EL (cell line): ENCODE results near the gene LBH.

Experiments used
- DNase-seq: peaks from one replicate; pipeline ENCODE4 v3.0.0-alpha.2; 2016

The LBH gene

DNA sequence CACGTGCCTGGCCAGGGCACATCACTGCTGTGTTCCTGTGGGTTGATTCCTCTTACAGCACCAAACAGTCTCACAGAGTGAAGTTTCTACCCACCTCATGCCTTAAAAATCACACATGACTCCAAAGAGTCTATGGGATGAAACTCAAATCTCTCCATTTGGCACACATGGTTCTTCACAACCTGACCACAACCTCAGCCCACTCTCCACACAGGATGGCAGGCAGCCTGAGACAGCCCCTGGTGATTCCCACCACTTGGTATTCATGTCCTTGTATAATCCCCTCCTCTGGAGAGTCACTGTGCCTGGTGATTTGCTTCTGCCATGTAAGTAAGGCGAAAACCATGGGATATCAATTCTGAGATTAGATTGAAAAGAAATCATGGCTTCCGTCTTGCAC is 46.2 kb downstream of the LBH start:
- no peak for DNase-seq

DNA sequence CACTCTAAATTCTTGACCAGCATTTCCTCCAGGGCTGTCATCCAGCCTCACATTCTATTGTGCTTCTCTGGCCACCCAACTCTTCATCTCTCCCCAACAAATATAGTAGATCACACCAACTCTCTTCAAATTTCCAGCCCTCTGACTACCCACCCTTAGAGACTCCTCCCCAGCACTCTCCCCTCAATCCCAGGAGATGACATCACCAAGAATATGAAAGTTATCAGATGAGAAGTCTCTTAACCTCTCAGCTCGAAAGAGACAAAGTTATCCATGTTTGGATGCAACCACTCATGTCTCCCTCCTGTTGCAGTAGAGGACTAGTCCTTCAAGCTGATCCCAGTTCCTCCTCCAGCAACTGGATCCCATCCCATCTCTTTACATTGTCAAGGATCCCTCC is 47.1 kb downstream of the LBH start:
- no peak for DNase-seq

DNA sequence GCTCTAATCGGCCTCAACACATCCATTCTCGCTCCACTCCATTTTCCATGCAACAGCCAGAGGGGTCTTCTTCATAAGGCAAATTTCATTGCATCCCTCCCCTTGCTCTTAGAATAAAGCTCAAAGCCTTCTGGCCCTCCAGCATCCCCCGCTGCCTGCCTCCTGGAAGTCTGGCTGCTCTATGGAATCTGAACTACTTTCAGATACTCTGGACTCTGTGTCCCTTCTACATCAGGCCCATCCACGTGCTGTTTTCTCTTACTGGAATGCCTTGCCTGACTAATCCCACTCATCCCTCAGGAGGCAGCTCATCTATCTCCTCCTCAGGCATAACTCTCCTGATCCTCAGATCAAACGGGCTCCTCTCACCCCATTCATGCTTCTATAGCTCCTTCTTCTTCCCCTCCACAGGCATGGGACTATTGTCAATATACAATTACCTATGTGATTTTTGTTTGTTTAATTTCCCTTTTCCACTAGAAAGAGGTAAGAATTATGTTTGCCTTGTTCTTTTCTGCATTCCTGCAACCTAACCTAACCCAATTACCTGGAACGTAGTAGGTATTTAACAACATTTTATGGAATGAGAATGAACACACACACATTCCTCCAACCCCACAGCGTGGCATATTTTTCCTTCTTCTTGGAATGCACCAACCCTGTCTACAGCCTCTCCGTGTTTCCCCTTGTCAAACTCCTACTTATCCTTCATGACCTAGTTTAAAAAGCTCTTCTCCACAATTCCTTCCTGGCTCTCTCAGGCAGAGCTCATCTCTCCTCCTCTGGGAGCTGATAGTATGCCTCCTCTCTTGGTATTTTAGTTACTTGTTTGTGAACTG is 49.5 kb downstream of the LBH start:
- no peak for DNase-seq

DNA sequence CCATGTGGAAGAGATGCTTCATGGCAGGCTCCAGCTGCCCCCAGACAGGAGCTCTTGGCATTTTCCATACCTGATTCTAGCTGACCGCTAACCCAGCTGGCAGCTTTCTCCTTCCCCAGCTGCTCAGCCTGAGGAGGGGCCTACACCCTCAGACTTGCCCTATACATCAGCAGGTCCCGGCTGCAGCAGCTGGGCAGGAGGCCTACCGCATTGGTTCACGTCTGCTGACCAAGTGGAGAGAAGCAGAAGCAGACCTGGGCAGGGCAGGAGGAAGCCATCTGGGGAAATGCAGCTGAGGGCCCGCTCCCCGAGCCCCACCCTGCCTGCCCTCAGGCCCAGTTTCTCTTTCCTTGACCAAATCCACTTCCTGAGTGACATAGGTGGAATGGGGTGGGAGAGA is 50.7 kb downstream of the LBH start:
- DNase-seq = no peak

DNA sequence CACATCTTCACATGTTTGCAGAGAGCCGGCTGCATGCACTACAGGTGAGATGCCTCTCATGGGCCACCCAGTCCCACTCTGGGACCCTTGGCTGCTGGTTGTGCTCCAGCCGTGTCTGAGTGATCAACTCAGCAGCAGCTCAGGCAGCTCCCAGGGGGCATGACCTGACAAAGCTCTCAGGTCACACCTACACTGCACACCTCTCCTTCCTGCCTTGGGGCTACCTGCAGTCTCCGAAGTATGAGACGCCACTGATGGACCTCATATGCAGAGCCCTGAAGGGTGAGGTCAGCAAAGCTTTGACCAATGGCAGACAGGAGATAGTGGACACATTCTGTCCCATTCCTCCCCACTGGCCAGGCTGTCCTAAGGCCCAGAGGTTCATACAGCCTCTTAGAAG is 51.4 kb downstream of the LBH start:
- no peak for DNase-seq

DNA sequence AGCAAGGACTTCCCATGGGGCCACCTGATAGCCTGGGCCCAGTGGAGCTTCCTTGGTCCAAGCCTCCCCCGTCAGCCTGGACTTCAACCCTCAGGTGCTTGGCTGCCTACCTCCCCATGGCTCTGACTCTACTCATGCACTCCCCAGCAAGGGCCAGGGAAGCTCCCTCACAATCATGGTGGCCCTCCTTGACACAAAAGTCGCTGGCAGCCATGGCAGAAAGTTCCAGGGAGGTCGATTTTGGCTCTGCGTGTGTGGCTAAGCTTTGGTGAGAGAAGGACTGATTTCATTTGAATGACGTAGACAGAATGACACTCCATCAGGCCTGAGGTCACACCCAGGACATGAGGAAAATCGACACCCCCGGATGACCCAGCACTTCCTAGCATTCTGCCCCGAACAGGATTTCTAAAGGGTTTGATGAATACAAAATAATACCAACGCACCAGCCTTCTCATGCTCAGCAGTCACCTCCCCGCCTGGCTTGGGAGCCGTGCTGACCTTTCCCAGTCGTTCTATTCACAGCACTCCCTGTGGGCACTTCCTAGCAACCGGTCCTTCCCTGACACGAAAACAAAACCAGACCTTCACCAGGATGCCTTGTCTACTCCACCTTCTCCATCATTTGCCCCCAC is 52.7 kb downstream of the LBH start:
- no peak for DNase-seq

DNA sequence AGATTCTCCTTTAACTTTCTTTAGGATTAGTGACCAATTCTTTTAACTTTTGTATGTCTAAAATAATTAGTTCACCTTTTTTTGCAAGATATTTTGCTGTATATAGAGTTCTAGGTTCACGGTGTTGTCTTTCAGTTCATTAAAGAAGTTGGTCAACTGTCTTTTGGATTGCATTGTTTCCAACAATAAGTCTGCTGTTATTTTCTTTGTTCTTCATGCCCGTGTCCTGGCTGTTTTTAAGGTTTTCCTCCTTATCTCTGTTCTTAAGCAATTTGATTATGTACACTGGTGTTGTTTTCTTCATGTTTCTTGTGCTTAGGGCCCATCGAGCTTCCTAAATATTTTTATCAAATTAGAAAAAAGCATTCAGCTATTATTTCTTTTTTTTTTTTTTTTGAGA is 54.4 kb downstream of the LBH start:
- DNase-seq = no peak

DNA sequence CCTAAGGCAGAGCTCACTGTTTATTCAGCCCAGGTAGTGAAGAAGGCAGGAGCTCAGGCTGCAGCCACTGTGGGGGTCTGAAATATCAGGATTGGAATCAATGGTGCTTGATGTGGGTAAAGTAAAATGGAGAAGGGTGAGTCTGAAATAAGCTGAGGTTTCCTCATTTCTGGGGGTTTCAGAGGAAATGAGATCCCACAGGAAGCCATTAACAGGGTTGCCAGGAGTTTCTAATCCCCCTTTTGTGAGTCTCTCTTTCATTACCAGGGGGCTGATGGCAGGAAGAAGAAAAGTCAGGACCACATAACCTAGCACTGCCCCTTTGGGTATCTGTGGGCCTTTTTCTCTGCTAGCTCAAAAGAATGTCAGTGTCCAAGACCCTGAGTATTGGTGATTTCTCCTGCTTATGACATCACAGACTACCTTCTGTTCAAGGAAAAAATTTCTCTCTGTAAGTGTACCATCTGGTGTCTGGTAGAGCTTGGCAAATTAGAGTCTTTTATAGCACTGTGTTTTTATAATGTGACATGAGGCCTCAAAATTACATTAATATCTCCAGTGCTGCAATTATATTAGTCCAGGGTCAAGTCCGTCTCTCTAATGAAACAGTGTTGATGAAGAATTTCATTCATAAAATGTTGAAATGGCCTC is 56.0 kb downstream of the LBH start:
- DNase-seq = no peak

DNA sequence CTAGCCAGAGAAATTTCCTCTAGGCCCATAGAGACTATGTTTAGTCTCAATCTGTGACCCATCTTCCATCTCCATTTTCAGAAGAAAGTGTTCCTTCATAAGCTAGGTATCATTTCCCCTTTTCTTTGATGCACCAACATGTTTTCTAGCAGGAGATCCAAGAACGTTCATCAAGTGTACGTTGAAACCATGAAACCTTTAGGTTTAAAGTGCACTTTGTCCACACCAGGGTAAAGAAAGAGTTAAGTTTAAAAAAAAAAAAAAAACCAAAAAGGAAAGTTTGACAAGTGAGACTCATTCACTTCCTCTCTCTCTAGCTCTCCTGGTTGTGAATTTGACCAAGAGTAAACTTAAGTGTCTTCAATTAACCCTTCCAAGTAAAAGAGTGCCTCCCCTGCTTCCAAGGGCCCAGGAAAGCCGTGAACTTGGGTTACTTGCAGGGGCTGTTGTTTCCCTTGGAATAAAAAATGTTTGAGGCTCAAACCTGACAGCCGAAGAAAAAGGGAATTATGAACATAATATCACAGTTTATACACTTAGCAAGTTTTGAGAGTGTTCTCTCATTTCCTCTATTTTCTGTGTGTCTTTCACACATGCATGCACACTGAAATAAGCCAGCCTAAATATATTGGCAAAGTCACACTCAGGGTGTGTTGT is 56.7 kb downstream of the LBH start:
- no peak for DNase-seq

DNA sequence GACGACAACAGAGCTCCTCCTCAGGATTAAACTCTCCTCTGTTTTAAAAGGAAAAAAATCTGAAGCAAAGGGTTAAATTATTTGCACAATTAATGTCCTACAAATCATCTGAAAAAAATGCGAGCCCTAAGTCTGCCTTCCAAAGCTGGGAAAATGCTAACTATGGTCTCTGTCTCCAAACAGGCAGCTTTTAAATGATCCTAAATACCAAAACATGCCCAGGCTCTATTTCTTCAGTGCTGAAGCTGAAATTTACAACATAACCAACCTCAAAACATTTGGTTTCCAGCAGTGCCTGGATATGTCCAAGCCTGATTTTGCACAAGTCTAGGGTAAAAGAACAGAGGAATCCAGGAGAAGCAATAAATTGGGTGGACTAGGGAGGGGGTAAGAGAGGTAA is 57.2 kb downstream of the LBH start:
- DNase-seq = no peak

DNA sequence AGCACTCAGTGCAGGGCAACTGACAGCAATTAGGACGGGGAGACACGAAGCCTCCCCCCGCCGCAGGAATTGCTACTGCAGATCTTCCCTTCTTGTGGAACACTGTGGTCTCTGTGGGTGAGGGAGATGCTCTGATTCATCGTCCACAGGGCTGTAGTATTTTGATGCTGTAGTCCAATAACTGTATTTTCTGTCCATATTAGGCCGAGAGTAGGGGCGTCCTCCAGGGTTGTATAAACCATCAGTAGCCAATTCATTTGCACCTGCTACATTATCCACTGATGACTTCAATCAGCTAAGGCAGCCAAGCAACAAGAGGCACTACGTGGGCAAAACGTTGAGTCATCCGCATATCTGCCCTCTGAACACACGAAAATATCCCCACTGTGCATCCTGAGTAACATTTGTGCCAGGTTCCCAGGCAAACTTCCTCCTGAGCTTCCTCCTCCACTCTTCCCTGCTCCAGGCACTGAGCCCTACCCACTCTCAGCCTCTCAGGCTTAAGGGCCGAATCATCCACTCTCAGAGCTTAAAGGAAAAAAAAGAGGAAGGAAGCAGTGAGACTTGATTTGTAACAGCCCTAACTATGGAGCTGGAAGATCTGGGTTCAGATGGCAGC is 62.1 kb downstream of the LBH start:
- DNase-seq = peak; percentile 77

DNA sequence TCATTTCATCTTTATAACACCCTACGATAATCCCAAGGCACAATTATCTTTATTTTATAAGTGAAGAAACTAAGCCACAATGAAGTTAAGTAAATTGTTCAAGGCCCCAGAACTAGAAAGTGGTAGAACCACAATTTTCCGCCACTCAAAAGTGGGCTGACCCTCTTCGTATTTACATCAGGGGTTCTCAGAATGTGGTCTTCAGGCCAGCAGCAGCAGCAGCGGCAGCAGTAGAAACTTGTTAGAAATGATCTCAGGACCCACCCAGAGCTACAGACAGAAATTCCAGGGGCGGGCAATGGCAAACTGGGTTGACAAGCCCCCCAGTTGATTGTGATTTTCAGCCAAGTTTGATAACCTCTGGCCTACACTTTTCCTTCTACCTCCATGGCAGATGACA is 62.8 kb downstream of the LBH start:
- DNase-seq = no peak

DNA sequence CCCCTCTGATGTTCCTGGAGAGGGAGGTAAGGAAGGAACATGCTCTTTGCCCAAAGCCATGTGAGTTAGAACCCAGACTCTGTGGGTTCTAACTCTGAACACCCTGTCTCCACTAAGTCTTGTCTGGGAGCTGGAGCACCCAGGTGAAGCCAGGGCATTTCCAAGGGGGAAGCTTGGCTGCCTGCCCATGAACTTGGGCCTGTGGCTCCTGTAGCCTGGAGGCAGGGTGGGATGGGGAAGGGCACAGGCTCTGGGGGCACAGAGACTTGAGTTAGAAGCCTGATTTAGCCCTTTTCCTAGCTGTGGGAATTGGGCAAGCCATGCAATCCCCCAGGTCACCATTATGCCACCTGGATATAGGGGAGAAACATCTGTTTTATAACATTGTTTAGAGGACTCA is 65.2 kb downstream of the LBH start:
- DNase-seq = no peak

DNA sequence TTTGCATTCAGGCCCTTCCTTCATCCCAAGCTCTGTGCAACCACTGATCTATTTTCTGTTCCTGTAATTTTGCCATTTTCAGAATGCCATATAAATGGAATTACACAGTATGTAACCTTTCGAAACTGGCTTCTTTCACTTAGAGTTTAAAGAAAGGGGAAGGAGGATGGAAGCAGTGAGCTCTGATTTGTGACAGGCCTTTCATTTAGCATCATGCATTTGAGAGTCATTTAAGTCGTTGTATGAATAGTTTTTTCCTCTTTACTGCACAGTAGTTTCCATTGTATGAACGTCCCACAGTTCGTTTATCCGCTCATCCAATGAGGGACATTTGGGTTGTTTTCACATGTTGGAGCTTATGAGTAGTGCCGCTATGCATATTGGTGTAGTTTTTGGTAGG is 67.0 kb downstream of the LBH start:
- no peak for DNase-seq

DNA sequence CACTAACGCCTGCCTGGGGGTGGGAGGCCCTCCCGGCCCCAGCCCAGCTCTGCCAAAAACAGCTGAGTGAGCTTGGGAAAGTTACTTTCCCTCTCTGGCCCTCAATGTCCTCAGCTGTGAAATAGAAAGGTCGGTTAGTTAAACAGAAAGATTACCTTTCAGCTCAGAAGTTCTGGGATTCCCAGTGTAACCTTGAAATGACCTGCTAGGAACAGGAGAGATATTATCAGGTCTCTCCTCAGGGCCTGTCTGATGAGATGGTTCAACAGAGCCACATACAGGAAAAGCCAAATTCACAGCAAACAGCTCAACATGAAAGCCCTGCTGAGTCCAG is 68.8 kb downstream of the LBH start:
- DNase-seq = no peak

DNA sequence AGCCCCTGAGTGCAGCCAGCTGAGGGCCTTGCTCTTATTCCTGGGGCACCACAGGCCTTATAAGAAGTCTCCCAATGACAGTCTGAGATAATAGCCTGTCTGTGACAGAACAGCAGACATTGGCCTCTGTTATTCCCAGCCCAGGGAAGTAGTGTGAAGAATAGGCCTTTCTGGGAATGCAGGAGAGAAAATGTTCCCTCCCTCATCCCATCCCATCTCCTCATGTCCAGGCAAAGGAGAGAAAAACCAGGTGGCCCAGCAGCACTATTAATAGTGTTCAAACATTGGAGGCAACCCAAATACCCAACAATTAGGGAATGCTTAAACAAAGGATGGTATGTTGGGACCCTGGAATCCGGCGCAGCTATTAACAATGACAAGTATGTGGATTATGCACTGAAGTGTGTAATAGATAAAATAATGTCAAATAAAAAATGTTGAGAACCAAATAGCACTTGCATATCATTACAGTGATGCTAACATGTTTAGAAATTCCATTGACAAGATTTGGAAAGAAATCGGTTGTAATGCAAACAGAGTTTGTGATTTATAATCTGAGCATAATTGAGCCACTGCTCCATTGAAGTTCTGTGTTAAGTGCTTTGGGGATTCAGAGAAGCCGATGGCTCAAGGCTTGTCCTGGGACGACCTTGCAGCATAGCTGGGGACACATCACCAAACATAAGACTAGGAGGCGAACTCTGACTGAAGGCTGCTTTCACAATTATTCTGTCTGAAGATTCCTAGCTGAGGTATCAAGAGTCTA is 69.3 kb downstream of the LBH start:
- peak; percentile 45 for DNase-seq

DNA sequence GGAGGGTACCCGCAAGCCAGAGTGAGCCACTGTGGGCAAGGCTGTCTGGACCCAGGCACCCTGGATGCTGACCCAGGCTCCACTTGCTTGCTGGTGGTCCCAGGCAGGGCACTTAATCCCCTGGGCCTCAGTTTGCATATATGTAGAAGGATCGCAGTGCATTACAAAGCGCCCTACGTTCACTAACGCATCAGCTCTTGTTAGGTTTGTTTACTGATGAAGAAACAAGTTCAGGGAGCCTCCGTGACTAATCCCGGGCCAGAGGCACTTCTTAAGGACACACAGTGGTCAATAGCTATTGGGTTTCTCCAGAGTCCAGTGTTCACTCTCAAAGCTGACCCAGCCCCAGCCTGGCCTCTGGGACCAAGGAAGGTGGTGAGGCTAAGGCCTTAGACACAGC is 70.2 kb downstream of the LBH start:
- DNase-seq = no peak

DNA sequence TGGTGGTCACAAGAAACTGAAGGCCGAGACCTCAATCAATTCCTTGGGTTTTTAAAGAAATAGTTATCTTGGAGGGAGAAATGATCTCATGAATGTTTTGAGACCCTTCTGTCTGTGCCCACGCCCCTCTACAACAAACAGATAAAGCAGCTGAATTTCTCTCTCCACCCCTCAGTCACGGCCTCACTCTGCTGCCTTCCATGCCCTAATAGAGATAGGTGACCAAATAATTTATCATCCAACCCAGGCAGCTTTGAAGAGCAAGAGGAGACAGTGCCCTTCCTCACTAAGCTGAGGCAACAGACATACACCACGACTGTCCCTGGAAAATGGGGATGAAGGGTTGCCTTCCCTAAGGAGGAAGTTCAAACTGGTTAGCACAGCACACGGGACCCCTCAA is 71.2 kb downstream of the LBH start:
- DNase-seq = no peak

DNA sequence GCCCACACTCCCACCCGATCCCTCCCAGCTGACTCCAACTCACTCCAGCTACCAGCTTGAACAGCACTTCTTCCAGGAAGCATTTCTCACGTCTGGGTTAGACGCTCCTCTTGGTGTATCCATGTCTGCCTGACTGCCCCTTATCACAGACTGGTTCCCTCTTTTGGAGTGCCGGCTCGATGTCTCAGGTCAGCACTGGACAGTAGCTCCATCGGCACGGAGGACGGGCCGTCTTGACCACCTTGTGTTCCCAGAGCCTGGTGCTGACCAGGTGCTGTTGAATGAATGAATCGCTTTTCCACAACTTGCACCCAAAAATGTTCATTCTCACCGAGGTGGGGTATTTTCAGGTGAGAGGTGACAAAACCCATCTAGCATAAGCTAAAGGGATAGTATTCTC is 71.8 kb downstream of the LBH start:
- no peak for DNase-seq

DNA sequence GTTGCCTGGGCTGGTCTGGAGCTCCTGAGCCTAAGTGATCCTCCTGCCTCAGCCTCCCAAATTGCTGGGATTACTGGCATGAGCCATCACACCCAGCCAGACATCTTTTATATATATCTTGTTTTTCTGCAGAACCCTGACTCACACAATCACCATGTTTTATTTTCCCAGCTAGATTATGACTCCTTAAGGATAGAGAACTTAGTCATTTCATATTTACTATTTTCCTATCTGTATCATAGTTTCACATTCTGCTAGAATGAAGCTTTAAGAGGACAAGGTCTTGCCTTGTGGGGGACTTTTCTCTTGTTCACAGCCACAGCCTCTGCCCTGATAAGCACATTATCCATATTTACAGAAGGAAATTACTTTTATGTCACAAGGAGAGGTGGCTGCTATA is 73.9 kb downstream of the LBH start:
- peak; percentile 33 for DNase-seq

DNA sequence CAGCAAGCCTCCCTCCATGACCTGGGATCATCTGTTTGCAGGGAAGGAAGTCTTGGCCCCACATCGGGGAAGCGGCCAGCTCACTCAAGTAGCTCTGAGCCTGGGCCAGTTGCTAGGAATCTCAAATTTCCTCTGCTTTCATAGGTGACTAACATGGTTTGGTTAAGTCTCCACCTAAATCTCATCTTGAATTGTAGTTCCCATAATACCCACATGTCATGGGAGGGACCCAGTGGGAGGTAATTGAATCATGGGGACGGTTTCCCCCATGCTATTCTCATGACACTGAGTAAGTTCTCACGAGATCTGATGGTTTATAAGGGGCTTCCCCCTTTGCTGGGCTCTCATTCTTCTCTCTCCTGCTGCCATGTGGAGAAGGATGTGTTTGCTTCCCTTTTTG is 75.2 kb downstream of the LBH start:
- no peak for DNase-seq

DNA sequence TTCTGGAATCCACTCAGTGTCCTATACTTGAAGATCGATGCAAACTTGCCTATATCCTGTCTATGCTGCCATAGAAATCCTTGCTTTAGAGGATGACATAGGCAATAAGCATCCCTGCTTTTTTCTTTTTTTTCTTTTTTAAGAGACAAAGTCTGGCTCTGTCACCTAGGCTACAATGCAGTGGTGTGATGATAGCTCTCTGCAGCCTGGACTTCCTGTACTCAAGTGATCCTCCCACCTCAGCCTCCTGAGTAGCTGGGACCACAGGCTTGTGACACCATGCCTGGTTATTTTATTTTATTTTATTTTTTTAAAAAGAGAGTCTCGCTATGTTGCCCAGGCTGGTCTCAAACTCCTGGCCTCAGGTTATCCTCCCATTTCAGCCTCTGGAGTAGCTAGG is 76.9 kb downstream of the LBH start:
- DNase-seq = no peak
